Measurements from ENCODE around the gene NDUFAF7. TPM values are rescaled to one million over a fixed set of nuclear protein-coding genes. Genes with fewer than 3 reads are reported as not detected.

Gene NDUFAF7
- total and polyA plus RNA-seq, 2 of the 13 experiments (the other 11 are each of a cell fraction or from before 2014, with no cell fraction given): 27.0 to 40.8 TPM

GRCh38 chr2:37231241-37232130, at the start of gene NDUFAF7, which contains the start of gene CEBPZ (continued):
- peak; percentile 83 for TF ChIP-seq HMGXB3 (CRISPR knock-in tag; IDR thresholded peaks at IDR 0.05; ENCODE audit: borderline replicate concordance)
- TF ChIP-seq TOPORS (CRISPR knock-in tag; IDR thresholded peaks at IDR 0.05): peak; percentile 91
- peak; percentile 87 for TF ChIP-seq ZNF563 (CRISPR knock-in tag; IDR thresholded peaks at IDR 0.05)
- peak; percentile 94; the same call in 1 of the 2 replicates for TF ChIP-seq ZNF235 (CRISPR knock-in tag; IDR thresholded peaks at IDR 0.05; ENCODE audit: borderline replicate concordance)
- peak; percentile 80 for TF ChIP-seq SRSF1 (optimal IDR thresholded peaks at IDR 0.05; ENCODE audit: low read depth, low read length)
- no peak for TF ChIP-seq ZBTB39 (CRISPR knock-in tag; IDR thresholded peaks at IDR 0.05)
- peak; percentile 66 for TF ChIP-seq SP2 (CRISPR knock-in tag; IDR thresholded peaks at IDR 0.05)
- TF ChIP-seq NRL (CRISPR knock-in tag; IDR thresholded peaks at IDR 0.05; ENCODE audit: borderline replicate concordance): peak; percentile 98
- no peak for TF ChIP-seq HDAC6 (IDR thresholded peaks at IDR 0.05; ENCODE audit: low read depth, low read length)
- TF ChIP-seq HNF4A (CRISPR knock-in tag; IDR thresholded peaks at IDR 0.05): 0 out of 2 replicates have a peak, but pooled peaks have one; percentile 18
- TF ChIP-seq KLF13 (CRISPR knock-in tag; IDR thresholded peaks at IDR 0.05): peak; percentile 24; the same call in 1 of the 2 replicates
- peak; percentile 98 for TF ChIP-seq REPIN1 (CRISPR knock-in tag; IDR thresholded peaks at IDR 0.05; ENCODE audit: borderline replicate concordance, low read depth)
- no peak for TF ChIP-seq SKIL (CRISPR knock-in tag; IDR thresholded peaks at IDR 0.05; ENCODE audit: borderline replicate concordance)
- TF ChIP-seq ZNF720 (CRISPR knock-in tag; IDR thresholded peaks at IDR 0.05): no peak
- TF ChIP-seq ZSCAN21 (CRISPR knock-in tag; IDR thresholded peaks at IDR 0.05; ENCODE audit: borderline replicate concordance): peak; percentile 95
- peak; percentile 92 for TF ChIP-seq UBTF (CRISPR knock-in tag; IDR thresholded peaks at IDR 0.05)
- peak; percentile 65 for TF ChIP-seq ESRRA (CRISPR knock-in tag; IDR thresholded peaks at IDR 0.05; ENCODE audit: low read depth)
